Measurements from ENCODE around the gene RNU6-1. TPM values are rescaled to one million over a fixed set of nuclear protein-coding genes. Genes with fewer than 3 reads are reported as not detected.

The RNU6-1 gene
- total and polyA plus RNA-seq, 10 donors: not detected

- peaks cover 24 to 80% (median 58%) of the 10 kb centered on the region in 6 donors for H3K4me1 ChIP-seq
- peak overlapping the region; percentile 24 to 68 (median 44) for H3K4me3 ChIP-seq
- WGBS, 5 donors: 2 to 4% (median 4%) methylated on average over 37 to 59 of the region's 59 CpGs
- H3K27me3 ChIP-seq (replicated peaks in 1 of 7): peaks cover 5 to 67% (median 57%) of the 10 kb centered on the region in 7 donors
- no peaks in the 10 kb centered on the region for H3K36me3 ChIP-seq
- no peak for TF ChIP-seq POLR2AphosphoS5 (IDR thresholded peaks at IDR 0.05)
- H3K9me3 ChIP-seq: no peaks in the 10 kb centered on the region
- no peak overlapping the region for H3K27ac ChIP-seq
- intact Hi-C loops (cut with DNase I; ENCODE audit: low total_unique reads): loop anchor here (2.0 to 5.0 kb wide), 2 partner anchors 313 to 379 kb away; partner anchors contain the start of gene C15orf61
- peak; percentile 82 for DNase-seq
Measured at GRCh38 chr15:67835297-67836133, 4.3 kb downstream of the RNU6-1 start.

GRCh38 chr15:67834581-67835296, 5.1 kb downstream of the RNU6-1 start:
- DNase-seq: peak; percentile 78
- Histone ChIP-seq H3K4me1 (peaks cover 24 to 87% (median 62%) of the 10 kb centered on the region in 6 donors), H3K27ac (no peak overlapping the region), H3K4me3 (peak overlapping the region in 7 of 8 donors; percentile 24 to 68 (median 45)), H3K27me3 (replicated peaks in 1 of 7) (peaks cover 12 to 75% (median 65%) of the 10 kb centered on the region in 7 donors), H3K36me3 (no peaks in the 10 kb centered on the region), H3K9me3 (no peaks in the 10 kb centered on the region)
- 2 to 4% (median 3%) methylated on average over 31 to 59 of the region's 59 CpGs for WGBS, 5 donors
- TF ChIP-seq POLR2AphosphoS5 (IDR thresholded peaks at IDR 0.05): no peak
- TF ChIP-seq POLR2A (IDR thresholded peaks at IDR 0.05): no peak
- TF ChIP-seq, protein P1, sequence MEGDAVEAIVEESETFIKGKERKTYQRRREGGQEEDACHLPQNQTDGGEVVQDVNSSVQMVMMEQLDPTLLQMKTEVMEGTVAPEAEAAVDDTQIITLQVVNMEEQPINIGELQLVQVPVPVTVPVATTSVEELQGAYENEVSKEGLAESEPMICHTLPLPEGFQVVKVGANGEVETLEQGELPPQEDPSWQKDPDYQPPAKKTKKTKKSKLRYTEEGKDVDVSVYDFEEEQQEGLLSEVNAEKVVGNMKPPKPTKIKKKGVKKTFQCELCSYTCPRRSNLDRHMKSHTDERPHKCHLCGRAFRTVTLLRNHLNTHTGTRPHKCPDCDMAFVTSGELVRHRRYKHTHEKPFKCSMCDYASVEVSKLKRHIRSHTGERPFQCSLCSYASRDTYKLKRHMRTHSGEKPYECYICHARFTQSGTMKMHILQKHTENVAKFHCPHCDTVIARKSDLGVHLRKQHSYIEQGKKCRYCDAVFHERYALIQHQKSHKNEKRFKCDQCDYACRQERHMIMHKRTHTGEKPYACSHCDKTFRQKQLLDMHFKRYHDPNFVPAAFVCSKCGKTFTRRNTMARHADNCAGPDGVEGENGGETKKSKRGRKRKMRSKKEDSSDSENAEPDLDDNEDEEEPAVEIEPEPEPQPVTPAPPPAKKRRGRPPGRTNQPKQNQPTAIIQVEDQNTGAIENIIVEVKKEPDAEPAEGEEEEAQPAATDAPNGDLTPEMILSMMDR (IDR thresholded peaks at IDR 0.05 in 8 of 11, conservative IDR thresholded peaks at IDR 0.05 in 3 of 11): no peak
- intact Hi-C loops (cut with DNase I; ENCODE audit: low total_unique reads): loop anchor here (5.0 kb wide), 1 partner anchor 312 kb away; the partner anchor contains the start of gene C15orf61

GRCh38 chr15:67833710-67834511, 5.9 kb downstream of the RNU6-1 start:
- peak in 2 of 3 donors; percentile 20 to 45 for TF ChIP-seq POLR2AphosphoS5 (IDR thresholded peaks at IDR 0.05)
- TF ChIP-seq POLR2A (IDR thresholded peaks at IDR 0.05): no peak
- TF ChIP-seq, protein P1 (IDR thresholded peaks at IDR 0.05 in 8 of 11, conservative IDR thresholded peaks at IDR 0.05 in 3 of 11): peak in 10 of 11 experiments; percentile 11 to 72 (median 52)
- intact Hi-C loops (cut with DNase I; ENCODE audit: low total_unique reads): no loop called here
- WGBS, 5 donors: 1 to 3% (median 2%) methylated on average over 28 to 44 of the region's 44 CpGs
- Histone ChIP-seq H3K36me3 (no peaks in the 10 kb centered on the region), H3K27ac (no peak overlapping the region), H3K9me3 (no peaks in the 10 kb centered on the region), H3K4me3 (peak overlapping the region in 7 of 8 donors; percentile 24 to 68 (median 45)), H3K27me3 (replicated peaks in 1 of 7) (peaks cover 12 to 83% (median 73%) of the 10 kb centered on the region in 7 donors), H3K4me1 (peaks cover 26 to 88% (median 66%) of the 10 kb centered on the region in 6 donors)
- DNase-seq: peak; percentile 87
